OCI-LY3 (cell line): ENCODE results near the gene FGD3.

Experiments used
- EZH2phosphoT487 ChIP-seq: fragments of 200-600 bp; shearing (Covaris generic); IDR thresholded peaks from 2 replicates; pipeline ENCODE4 v1.6.1; 2018; ENCODE audit warnings: antibody characterized with exemption, mixed run types, low read depth
- TF ChIP-seq, protein P1 (sequence below): fragments of 200-600, 300-600 bp; sonication (generic); IDR thresholded peaks from 2 replicates; pipeline ENCODE4 v1.5.1; 2014; ENCODE audit warnings: antibody characterized with exemption, low read length, low read depth

- TF ChIP-seq, protein P1, sequence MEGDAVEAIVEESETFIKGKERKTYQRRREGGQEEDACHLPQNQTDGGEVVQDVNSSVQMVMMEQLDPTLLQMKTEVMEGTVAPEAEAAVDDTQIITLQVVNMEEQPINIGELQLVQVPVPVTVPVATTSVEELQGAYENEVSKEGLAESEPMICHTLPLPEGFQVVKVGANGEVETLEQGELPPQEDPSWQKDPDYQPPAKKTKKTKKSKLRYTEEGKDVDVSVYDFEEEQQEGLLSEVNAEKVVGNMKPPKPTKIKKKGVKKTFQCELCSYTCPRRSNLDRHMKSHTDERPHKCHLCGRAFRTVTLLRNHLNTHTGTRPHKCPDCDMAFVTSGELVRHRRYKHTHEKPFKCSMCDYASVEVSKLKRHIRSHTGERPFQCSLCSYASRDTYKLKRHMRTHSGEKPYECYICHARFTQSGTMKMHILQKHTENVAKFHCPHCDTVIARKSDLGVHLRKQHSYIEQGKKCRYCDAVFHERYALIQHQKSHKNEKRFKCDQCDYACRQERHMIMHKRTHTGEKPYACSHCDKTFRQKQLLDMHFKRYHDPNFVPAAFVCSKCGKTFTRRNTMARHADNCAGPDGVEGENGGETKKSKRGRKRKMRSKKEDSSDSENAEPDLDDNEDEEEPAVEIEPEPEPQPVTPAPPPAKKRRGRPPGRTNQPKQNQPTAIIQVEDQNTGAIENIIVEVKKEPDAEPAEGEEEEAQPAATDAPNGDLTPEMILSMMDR: no peak
- TF ChIP-seq EZH2phosphoT487: no peak
These were observed 138.4 kb downstream of the FGD3 start for GRCh38 chr9:93085676-93086075.
